Hepatocyte (in vitro differentiated cells): ENCODE data around the gene ZDHHC14. TPM values are rescaled to one million over a fixed set of nuclear protein-coding genes. Genes with fewer than 3 reads are reported as not detected.
"Not testable (repeated sequence)": the region's sequence is repeated elsewhere in the genome, so short reads cannot be mapped to it uniquely, and the experiment has no call there.

Experiments
- DNase-seq: peaks from one replicate; pipeline ENCODE4 v3.0.0-alpha.2; 2016; ENCODE audit warnings: low spot score
- H2AFZ ChIP-seq: fragments of 200-600 bp; sonication (generic); 2 replicates; pipeline ENCODE4 v1.6.0; 2016; ENCODE audit warnings: antibody characterized with exemption, mild to moderate bottlenecking
- H3K27ac ChIP-seq: fragments of 200-600 bp; sonication (generic); 2 replicates; pipeline ENCODE4 v1.5.1; 2016; ENCODE audit warnings: mild to moderate bottlenecking
- H3K27me3 ChIP-seq: fragments of 200-600 bp; sonication (generic); 2 replicates; pipeline ENCODE4 v1.6.1; 2016
- H3K36me3 ChIP-seq: fragments of 200-600 bp; sonication (generic); replicated peaks from 2 replicates; pipeline ENCODE4 v1.5.1; 2016; ENCODE audit warnings: low read depth; ENCODE audit not compliant: insufficient read depth
- H3K4me1 ChIP-seq: fragments of 200-600 bp; sonication (generic); 2 replicates; pipeline ENCODE4 v1.5.1; 2016; ENCODE audit warnings: mild to moderate bottlenecking, moderate library complexity; ENCODE audit not compliant: insufficient read depth
- H3K4me2 ChIP-seq: fragments of 200-600 bp; sonication (generic); 2 replicates; pipeline ENCODE4 v1.6.0; 2016
- H3K4me3 ChIP-seq: fragments of 200-600 bp; sonication (generic); 2 replicates; pipeline ENCODE4 v1.5.1; 2016; ENCODE audit warnings: mild to moderate bottlenecking
- H3K79me2 ChIP-seq: fragments of 200-600 bp; sonication (generic); 2 replicates; pipeline ENCODE4 v1.6.0; 2017; ENCODE audit warnings: mild to moderate bottlenecking
- H3K9me2 ChIP-seq: fragments of 200-600 bp; sonication (generic); replicated peaks from 2 replicates; pipeline ENCODE4 v1.6.0; 2017; ENCODE audit warnings: mild to moderate bottlenecking; ENCODE audit not compliant: insufficient read depth
- H3K9me3 ChIP-seq: fragments of 200-600 bp; sonication (generic); 2 replicates; pipeline ENCODE4 v1.5.1; 2016; ENCODE audit warnings: low read depth, mild to moderate bottlenecking
- H4K20me1 ChIP-seq: fragments of 200-600 bp; sonication (generic); 2 replicates; pipeline ENCODE4 v1.6.0; 2016; ENCODE audit warnings: mild to moderate bottlenecking; ENCODE audit not compliant: insufficient read depth, poor library complexity, severe bottlenecking
- EZH2 ChIP-seq: fragments of 200-600 bp; sonication (generic); IDR thresholded peaks from 2 replicates; pipeline ENCODE4 v1.6.1; 2016; ENCODE audit warnings: antibody characterized with exemption, mild to moderate bottlenecking, borderline replicate concordance
- EZH2phosphoT487 ChIP-seq: fragments of 200-600 bp; sonication (generic); IDR thresholded peaks from one replicate; pipeline ENCODE4 v1.6.1; 2018; ENCODE audit warnings: antibody characterized with exemption, mild to moderate bottlenecking, low read depth, moderate library complexity; ENCODE audit not compliant: unreplicated experiment, severe bottlenecking
- WGBS: methylation state at CpG from one replicate; pipeline ENCODE4 v1.1.6; 2016; ENCODE audit warnings: low lambda C conversion rate; ENCODE audit errors: missing lambda C conversion rate; 5-methylcytosine and 5-hydroxymethylcytosine counted together
- polyA plus RNA-seq: library from polyadenylated mRNA; unstranded; fragments of >200 nt; fragmentation: Nextera tagmentation; extraction: Ambion mirVana; gene quantifications from 2 replicates; pipeline ENCODE4 v1.2.1, GENCODE V29; 2016
- total RNA-seq: library from RNA; depleted of rRNA; stranded (reverse); fragments of >200 nt; gene quantifications from 2 replicates; pipeline ENCODE4 v1.2.3, GENCODE V29; 2014
- TF ChIP-seq, protein P1 (sequence below): fragments of 200-600 bp; sonication (generic); IDR thresholded peaks from 2 replicates; pipeline ENCODE4 v1.5.1; 2016; ENCODE audit warnings: antibody characterized with exemption, mild to moderate bottlenecking; ENCODE audit not compliant: poor library complexity

Gene ZDHHC14
- total and polyA plus RNA-seq, 2 experiments from 2014 or later, result 11.8 to 25.2 TPM

DNA sequence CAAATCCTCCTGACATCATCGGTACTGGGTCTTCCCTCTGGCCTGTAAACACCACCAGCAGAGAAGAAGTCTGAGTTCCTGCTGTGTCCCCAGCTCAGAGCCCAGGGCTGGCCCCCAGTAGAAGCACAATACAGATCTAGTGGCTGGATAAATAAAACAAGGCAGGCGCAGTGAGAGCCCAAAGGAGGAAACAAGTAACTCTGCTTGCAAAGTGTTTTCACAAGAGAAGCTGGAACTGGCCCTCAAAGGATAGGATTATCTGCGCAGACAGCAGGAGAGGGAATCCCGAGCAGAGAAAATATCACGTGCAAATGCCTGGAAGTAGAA lies 205.1 kb downstream of the ZDHHC14 start:
- H3K4me1 ChIP-seq, result peaks cover 22% of the 10 kb centered on the region
- peaks cover 9% of the 10 kb centered on the region for H3K9me3 ChIP-seq
- TF ChIP-seq, protein P1, sequence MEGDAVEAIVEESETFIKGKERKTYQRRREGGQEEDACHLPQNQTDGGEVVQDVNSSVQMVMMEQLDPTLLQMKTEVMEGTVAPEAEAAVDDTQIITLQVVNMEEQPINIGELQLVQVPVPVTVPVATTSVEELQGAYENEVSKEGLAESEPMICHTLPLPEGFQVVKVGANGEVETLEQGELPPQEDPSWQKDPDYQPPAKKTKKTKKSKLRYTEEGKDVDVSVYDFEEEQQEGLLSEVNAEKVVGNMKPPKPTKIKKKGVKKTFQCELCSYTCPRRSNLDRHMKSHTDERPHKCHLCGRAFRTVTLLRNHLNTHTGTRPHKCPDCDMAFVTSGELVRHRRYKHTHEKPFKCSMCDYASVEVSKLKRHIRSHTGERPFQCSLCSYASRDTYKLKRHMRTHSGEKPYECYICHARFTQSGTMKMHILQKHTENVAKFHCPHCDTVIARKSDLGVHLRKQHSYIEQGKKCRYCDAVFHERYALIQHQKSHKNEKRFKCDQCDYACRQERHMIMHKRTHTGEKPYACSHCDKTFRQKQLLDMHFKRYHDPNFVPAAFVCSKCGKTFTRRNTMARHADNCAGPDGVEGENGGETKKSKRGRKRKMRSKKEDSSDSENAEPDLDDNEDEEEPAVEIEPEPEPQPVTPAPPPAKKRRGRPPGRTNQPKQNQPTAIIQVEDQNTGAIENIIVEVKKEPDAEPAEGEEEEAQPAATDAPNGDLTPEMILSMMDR, result no peak
- no peak for TF ChIP-seq EZH2phosphoT487
- TF ChIP-seq EZH2, result no peak
- H3K79me2 ChIP-seq, result peaks cover 13% of the 10 kb centered on the region
- WGBS, result 50% methylated on average over 5 of the region's 5 CpGs
- H4K20me1 ChIP-seq, result no peaks in the 10 kb centered on the region
- H3K9me2 ChIP-seq, result no peaks in the 10 kb centered on the region
- DNase-seq, result no peak
- no peaks in the 10 kb centered on the region for H3K36me3 ChIP-seq
- H3K27me3 ChIP-seq, result no peaks in the 10 kb centered on the region
- peak overlapping the region; percentile 47 for H3K4me2 ChIP-seq
- H3K27ac ChIP-seq, result peak overlapping the region; percentile 86
- H2AFZ ChIP-seq, result peak overlapping the region; percentile 45
- no peak overlapping the region for H3K4me3 ChIP-seq

DNA sequence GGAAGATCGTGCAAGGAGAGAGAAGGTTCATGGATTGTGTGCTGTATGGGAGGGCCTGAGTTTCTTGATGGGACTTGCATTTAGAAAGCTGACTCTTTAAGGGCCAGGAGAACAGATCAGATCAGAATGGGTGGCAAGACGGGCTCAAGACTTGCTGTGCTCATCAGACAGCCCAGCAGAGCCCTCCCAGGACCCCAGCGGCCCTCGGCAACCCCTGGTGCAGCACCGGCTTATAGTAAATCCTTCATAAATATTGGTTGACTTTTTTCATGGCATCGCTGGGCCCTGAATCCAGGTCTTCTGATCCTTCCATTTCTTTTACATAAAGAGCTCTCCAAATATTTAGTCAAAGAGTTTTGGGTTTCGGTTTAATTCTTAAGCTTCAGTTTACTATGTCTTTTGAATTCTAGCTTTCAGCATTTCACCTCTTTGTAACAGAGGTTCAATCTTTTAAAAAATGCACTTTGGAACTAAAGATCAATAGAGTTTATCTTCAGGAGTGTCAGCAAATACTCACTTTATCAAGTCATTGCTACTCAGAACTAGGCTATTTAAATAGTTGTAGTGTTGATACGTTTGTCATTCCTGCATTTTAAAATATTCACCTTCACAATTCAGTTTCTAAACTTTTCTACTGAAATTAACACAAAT lies 205.6 kb downstream of the ZDHHC14 start:
- peaks cover 22% of the 10 kb centered on the region for H3K4me1 ChIP-seq
- H3K27ac ChIP-seq, result peak overlapping the region; percentile 86
- DNase-seq, result no peak
- H3K9me3 ChIP-seq, result peaks cover 9% of the 10 kb centered on the region
- H3K4me2 ChIP-seq, result peak overlapping the region; percentile 47
- TF ChIP-seq, protein P1, result no peak
- TF ChIP-seq EZH2phosphoT487 (no peak), EZH2 (no peak)
- H4K20me1 ChIP-seq, result no peaks in the 10 kb centered on the region
- no peak overlapping the region for H3K4me3 ChIP-seq
- H2AFZ ChIP-seq, result peak overlapping the region; percentile 45
- peaks cover 11% of the 10 kb centered on the region for H3K79me2 ChIP-seq
- no peaks in the 10 kb centered on the region for H3K9me2 ChIP-seq
- WGBS, result 56% methylated on average over 8 of the region's 8 CpGs
- H3K27me3 ChIP-seq, result no peaks in the 10 kb centered on the region
- H3K36me3 ChIP-seq, result no peaks in the 10 kb centered on the region

DNA sequence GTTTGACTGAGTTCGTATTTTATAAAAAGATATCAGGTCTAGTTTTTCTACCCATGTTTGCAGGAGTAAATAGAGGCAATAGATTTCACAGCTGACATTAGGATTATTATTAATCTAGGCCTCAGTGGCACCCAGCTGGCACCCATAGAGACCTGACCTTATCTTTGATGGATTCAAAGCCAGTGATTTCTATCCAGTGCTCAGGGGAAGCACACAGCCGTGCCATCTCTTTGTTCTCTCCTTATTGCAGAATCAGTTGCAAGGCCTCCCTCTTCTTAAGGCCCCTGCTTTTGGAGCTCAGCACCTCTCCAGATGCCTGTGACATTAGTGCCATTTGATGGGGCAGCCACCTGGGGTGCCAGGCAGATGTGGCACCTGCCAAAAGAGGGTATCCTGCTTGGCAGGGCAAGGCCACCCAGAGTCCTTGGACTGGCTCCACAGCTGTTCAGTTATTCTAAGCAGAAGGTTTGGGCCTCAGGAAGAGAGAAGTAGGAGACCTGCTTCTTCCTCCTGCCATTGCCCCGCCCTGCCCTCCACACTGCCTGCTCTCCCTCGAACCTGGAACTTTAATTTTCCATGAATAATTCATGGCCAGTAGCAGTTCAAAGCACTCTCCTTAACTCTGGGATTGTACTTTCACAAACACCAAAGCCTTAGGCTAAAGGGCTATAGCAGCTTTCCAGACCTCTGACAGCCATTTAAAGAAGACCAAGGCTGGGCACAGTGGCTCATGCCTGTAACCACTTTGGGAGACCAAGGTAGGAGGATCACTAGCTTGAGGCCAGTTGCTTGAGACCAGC lies 206.3 kb downstream of the ZDHHC14 start:
- peaks cover 9% of the 10 kb centered on the region for H3K9me3 ChIP-seq
- no peak overlapping the region for H2AFZ ChIP-seq
- DNase-seq, result no peak
- no peaks in the 10 kb centered on the region for H4K20me1 ChIP-seq
- H3K36me3 ChIP-seq, result no peaks in the 10 kb centered on the region
- H3K27ac ChIP-seq, result peak overlapping the region; percentile 86
- no peak overlapping the region for H3K4me3 ChIP-seq
- peaks cover 22% of the 10 kb centered on the region for H3K4me1 ChIP-seq
- no peaks in the 10 kb centered on the region for H3K9me2 ChIP-seq
- peak overlapping the region; percentile 47 for H3K4me2 ChIP-seq
- H3K79me2 ChIP-seq, result peaks cover 5% of the 10 kb centered on the region
- TF ChIP-seq EZH2 (no peak), EZH2phosphoT487 (no peak)
- TF ChIP-seq, protein P1, result no peak
- 69% methylated on average over 4 of the region's 4 CpGs for WGBS
- H3K27me3 ChIP-seq, result no peaks in the 10 kb centered on the region

DNA sequence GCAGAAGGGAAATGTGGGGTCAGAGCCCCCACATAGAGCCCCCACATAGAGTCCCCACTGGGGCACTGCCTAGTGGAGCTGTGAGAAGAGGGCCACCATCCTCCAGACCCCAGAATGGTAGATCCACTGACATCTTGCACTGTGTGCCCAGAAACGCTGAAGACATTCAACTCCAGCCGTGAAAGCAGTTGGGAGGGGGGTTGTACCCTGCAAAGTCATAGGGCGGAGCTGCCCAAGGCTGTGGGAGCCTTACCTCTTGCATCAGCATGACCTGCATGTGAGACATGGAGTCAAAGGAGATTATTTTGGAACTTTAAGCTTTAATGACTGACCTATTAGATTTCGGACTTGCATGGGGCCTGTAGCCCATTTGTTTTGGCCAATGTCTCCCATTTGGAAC lies 209.7 kb downstream of the ZDHHC14 start:
- not testable (repeated sequence) for H3K9me3 ChIP-seq, H3K4me3 ChIP-seq, H3K4me2 ChIP-seq, H3K27me3 ChIP-seq, H3K9me2 ChIP-seq, H3K79me2 ChIP-seq, H4K20me1 ChIP-seq, H3K27ac ChIP-seq, H3K36me3 ChIP-seq, H2AFZ ChIP-seq, DNase-seq
- H3K4me1 ChIP-seq, result peaks cover 18% of the 10 kb centered on the region
- WGBS, result 98% methylated on average over 4 of the region's 4 CpGs
